Esophagus mucosa (tissue), 1 donor: ENCODE data around the gene ATL2. TPM values are rescaled to one million over a fixed set of nuclear protein-coding genes. Genes with fewer than 3 reads are reported as not detected.
"Not testable (repeated sequence)": the region's sequence is repeated elsewhere in the genome, so short reads cannot be mapped to it uniquely, and the experiment has no call there.

ENCODE experiments used
- ATAC-seq: fragments of 200-7000 bp; cut with Tn5 transposase; one replicate; pipeline ENCODE4 v1.9.1; 2020
- total RNA-seq: library from RNA; stranded (reverse); gene quantifications from one replicate; pipeline ENCODE4 v1.2.4, GENCODE V29; 2023
- donor health status: DM: yes; HTN: yes; CAD: no.

ATL2 gene
- total RNA-seq, 1 donor from 2014 or later: 52.2 TPM

GRCh38 chr2:38323623-38324022 is 53.5 kb downstream of the ATL2 start:
- ATAC-seq: no peak

GRCh38 chr2:38322224-38322914 is 54.7 kb downstream of the ATL2 start:
- no peak for ATAC-seq

GRCh38 chr2:38319240-38319639 is 57.8 kb downstream of the ATL2 start:
- ATAC-seq: not testable (repeated sequence)

- no peak for ATAC-seq
Measured at GRCh38 chr2:38317725-38318124, 59.3 kb downstream of the ATL2 start.

- ATAC-seq: peak; percentile 60
Measured at GRCh38 chr2:38315707-38316333, 61.3 kb downstream of the ATL2 start.

GRCh38 chr2:38308821-38309220 is 68.3 kb downstream of the ATL2 start:
- ATAC-seq: no peak

- ATAC-seq: peak; percentile 41
Measured at GRCh38 chr2:38301969-38302702, 74.9 kb downstream of the ATL2 start.

GRCh38 chr2:38301340-38301968 is 75.6 kb downstream of the ATL2 start:
- ATAC-seq: no peak

- ATAC-seq: no peak
Measured at GRCh38 chr2:38298539-38298938, 78.5 kb downstream of the ATL2 start.

- no peak for ATAC-seq
Measured at GRCh38 chr2:38296197-38296780, 80.8 kb downstream of the ATL2 start.

GRCh38 chr2:38294597-38294996 is 82.5 kb downstream of the ATL2 start:
- ATAC-seq: no peak

- no peak for ATAC-seq
Measured at GRCh38 chr2:38293152-38293865, 83.8 kb downstream of the ATL2 start.

GRCh38 chr2:38290332-38290731 is 86.7 kb downstream of the ATL2 start:
- peak; percentile 16 for ATAC-seq

- ATAC-seq: no peak
Measured at GRCh38 chr2:38284971-38285370, 92.1 kb downstream of the ATL2 start.

GRCh38 chr2:38281095-38281742 is 95.9 kb downstream of the ATL2 start:
- no peak for ATAC-seq

- no peak for ATAC-seq
Measured at GRCh38 chr2:38279201-38279600, 97.9 kb downstream of the ATL2 start.

GRCh38 chr2:38278117-38278438 is 99.0 kb downstream of the ATL2 start:
- ATAC-seq: not testable (repeated sequence)

GRCh38 chr2:38277245-38278116 is 99.6 kb downstream of the ATL2 start:
- no peak for ATAC-seq

GRCh38 chr2:38274286-38275276 is 102.5 kb downstream of the ATL2 start:
- peak; percentile 79 for ATAC-seq
